ENCODE measurements around the gene PHLDA3. TPM values are rescaled to one million over a fixed set of nuclear protein-coding genes. Genes with fewer than 3 reads are reported as not detected.

PHLDA3 gene
- total RNA-seq, 1 donor from 2014 or later, result 150 TPM

DNA sequence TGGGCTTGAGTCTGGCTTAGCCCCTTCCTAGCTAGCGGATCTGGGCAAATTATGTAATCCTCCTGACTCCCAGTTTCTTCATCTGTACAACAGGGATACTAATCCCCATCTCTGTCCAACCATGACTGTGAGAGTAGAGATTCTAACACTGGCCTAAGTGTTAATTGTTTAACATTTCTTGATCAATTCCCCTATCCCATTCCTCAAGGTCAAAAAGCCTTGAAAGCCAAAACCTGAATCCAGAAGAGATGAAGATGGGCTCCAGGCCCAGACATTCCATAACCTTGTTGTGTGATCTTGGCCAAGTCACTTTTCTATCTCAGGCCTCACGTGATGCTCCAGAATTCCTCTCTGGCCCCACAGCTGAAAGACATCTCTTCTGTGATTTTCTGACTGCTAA lies 18.8 kb upstream of the PHLDA3 start:
- H3K4me3 ChIP-seq (ENCODE audit: insufficient read depth, low read depth, low read length), result no peak overlapping the region
- H3K36me3 ChIP-seq (ENCODE audit: insufficient read depth, low read length), result peaks cover 54% of the 10 kb centered on the region
- H4K20me1 ChIP-seq (ENCODE audit: insufficient read depth, low read length), result peaks cover 91% of the 10 kb centered on the region
- no peaks in the 10 kb centered on the region for H3K9me3 ChIP-seq (ENCODE audit: insufficient read depth, low read depth, low read length)
- H3K4me2 ChIP-seq (ENCODE audit: low read length), result no peak overlapping the region
- Mint-ChIP-seq H3K27ac (ENCODE audit: unreplicated experiment) (peak overlapping the region; percentile 8), H3K4me1 (ENCODE audit: low read depth, unreplicated experiment) (peaks cover 46% of the 10 kb centered on the region), H3K4me3 (ENCODE audit: unreplicated experiment) (no peak overlapping the region), H3K36me3 (ENCODE audit: low read depth, unreplicated experiment) (peaks cover 44% of the 10 kb centered on the region), H3K9me3 (ENCODE audit: unreplicated experiment) (no peaks in the 10 kb centered on the region), H3K27me3 (ENCODE audit: low read depth, unreplicated experiment) (no peaks in the 10 kb centered on the region)
- no peaks in the 10 kb centered on the region for H3K27me3 ChIP-seq (ENCODE audit: insufficient read depth, low read length)
- TF ChIP-seq, protein P1, sequence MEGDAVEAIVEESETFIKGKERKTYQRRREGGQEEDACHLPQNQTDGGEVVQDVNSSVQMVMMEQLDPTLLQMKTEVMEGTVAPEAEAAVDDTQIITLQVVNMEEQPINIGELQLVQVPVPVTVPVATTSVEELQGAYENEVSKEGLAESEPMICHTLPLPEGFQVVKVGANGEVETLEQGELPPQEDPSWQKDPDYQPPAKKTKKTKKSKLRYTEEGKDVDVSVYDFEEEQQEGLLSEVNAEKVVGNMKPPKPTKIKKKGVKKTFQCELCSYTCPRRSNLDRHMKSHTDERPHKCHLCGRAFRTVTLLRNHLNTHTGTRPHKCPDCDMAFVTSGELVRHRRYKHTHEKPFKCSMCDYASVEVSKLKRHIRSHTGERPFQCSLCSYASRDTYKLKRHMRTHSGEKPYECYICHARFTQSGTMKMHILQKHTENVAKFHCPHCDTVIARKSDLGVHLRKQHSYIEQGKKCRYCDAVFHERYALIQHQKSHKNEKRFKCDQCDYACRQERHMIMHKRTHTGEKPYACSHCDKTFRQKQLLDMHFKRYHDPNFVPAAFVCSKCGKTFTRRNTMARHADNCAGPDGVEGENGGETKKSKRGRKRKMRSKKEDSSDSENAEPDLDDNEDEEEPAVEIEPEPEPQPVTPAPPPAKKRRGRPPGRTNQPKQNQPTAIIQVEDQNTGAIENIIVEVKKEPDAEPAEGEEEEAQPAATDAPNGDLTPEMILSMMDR (IDR thresholded peaks at IDR 0.05; ENCODE audit: insufficient read depth, low read depth, low read length), result no peak
- TF ChIP-seq EZH2 (IDR thresholded peaks at IDR 0.05; ENCODE audit: insufficient read depth, low read length), result no peak
- DNase-seq (ENCODE audit: low read depth), result no peak
- H3K79me2 ChIP-seq (ENCODE audit: insufficient read depth, low read length), result peaks cover 38% of the 10 kb centered on the region
- no peak overlapping the region for H3K27ac ChIP-seq (ENCODE audit: low read depth, low read length)
- FAIRE-seq, result no peak
- H2AFZ ChIP-seq (ENCODE audit: low read depth, low read length), result no peak overlapping the region
- peaks cover 40% of the 10 kb centered on the region for H3K4me1 ChIP-seq (ENCODE audit: insufficient read depth, low read length)
- no peak overlapping the region for H3K9ac ChIP-seq (ENCODE audit: low read length)

DNA sequence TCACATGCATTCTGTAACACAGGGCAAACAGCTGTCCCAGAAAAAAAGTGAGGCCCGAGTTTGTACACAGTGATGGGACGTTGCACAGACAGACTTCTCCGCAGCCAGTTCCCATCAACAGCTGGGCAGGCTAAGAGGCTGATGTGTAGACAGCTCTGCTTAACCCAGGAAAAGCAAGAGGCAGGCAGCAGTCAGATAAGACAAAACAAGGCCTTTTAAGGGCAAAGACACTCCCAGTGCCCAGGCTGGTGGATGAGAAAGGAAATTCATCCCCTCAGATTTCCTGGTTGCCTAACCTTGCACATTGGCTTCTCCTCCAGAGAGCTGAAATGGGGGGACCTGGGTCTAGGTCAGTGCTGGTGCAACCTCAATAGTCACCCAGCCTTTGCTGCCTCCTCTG lies 17.2 kb upstream of the PHLDA3 start:
- peaks cover 25% of the 10 kb centered on the region for H3K79me2 ChIP-seq (ENCODE audit: insufficient read depth, low read length)
- Mint-ChIP-seq H3K4me3 (ENCODE audit: unreplicated experiment) (no peak overlapping the region), H3K4me1 (ENCODE audit: low read depth, unreplicated experiment) (peaks cover 45% of the 10 kb centered on the region), H3K27ac (ENCODE audit: unreplicated experiment) (peak overlapping the region; percentile 34), H3K36me3 (ENCODE audit: low read depth, unreplicated experiment) (peaks cover 35% of the 10 kb centered on the region), H3K27me3 (ENCODE audit: low read depth, unreplicated experiment) (no peaks in the 10 kb centered on the region), H3K9me3 (ENCODE audit: unreplicated experiment) (no peaks in the 10 kb centered on the region)
- peaks cover 84% of the 10 kb centered on the region for H4K20me1 ChIP-seq (ENCODE audit: insufficient read depth, low read length)
- no peak for TF ChIP-seq EZH2 (IDR thresholded peaks at IDR 0.05; ENCODE audit: insufficient read depth, low read length)
- TF ChIP-seq, protein P1 (IDR thresholded peaks at IDR 0.05; ENCODE audit: insufficient read depth, low read depth, low read length), result no peak
- no peak overlapping the region for H2AFZ ChIP-seq (ENCODE audit: low read depth, low read length)
- no peak for DNase-seq (ENCODE audit: low read depth)
- H3K27me3 ChIP-seq (ENCODE audit: insufficient read depth, low read length), result no peaks in the 10 kb centered on the region
- H3K4me1 ChIP-seq (ENCODE audit: insufficient read depth, low read length), result peaks cover 40% of the 10 kb centered on the region
- no peak overlapping the region for H3K4me2 ChIP-seq (ENCODE audit: low read length)
- no peak overlapping the region for H3K4me3 ChIP-seq (ENCODE audit: insufficient read depth, low read depth, low read length)
- H3K36me3 ChIP-seq (ENCODE audit: insufficient read depth, low read length), result peaks cover 47% of the 10 kb centered on the region
- FAIRE-seq, result no peak
- no peak overlapping the region for H3K9ac ChIP-seq (ENCODE audit: low read length)
- no peak overlapping the region for H3K27ac ChIP-seq (ENCODE audit: low read depth, low read length)
- no peaks in the 10 kb centered on the region for H3K9me3 ChIP-seq (ENCODE audit: insufficient read depth, low read depth, low read length)

DNA sequence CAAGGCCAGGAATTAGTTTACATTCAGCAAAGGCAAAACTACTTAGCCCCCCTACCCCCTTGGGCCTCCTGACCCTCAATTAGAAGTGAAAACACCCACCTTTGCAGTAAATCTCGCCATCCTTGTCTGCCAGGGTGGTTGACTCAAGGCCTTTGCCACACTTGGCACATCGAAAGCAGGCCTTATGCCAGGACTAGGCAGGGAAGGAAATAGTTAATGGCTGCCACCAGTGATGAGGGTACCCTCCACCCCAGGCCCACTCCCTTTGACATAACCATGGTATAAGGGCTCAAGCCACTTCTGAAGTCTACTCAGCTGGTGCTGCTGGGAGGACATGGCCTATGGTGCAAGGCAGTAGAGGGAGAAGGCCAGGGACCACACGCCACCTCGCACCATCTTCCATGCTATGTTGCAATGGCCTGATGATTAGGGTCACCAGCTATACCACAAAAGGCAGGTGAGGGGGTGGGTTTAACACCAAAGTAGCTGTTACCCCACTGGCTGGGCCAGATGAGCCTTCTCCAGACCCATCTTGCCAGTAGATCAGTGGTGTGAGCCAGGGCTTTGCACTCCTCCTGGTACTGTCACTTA lies 16.3 kb upstream of the PHLDA3 start:
- H3K36me3 ChIP-seq (ENCODE audit: insufficient read depth, low read length), result peaks cover 47% of the 10 kb centered on the region
- Mint-ChIP-seq H3K27ac (ENCODE audit: unreplicated experiment) (no peak overlapping the region), H3K4me1 (ENCODE audit: low read depth, unreplicated experiment) (peaks cover 42% of the 10 kb centered on the region), H3K27me3 (ENCODE audit: low read depth, unreplicated experiment) (no peaks in the 10 kb centered on the region), H3K4me3 (ENCODE audit: unreplicated experiment) (no peak overlapping the region), H3K36me3 (ENCODE audit: low read depth, unreplicated experiment) (peaks cover 29% of the 10 kb centered on the region), H3K9me3 (ENCODE audit: unreplicated experiment) (no peaks in the 10 kb centered on the region)
- H3K4me1 ChIP-seq (ENCODE audit: insufficient read depth, low read length), result peaks cover 39% of the 10 kb centered on the region
- peaks cover 18% of the 10 kb centered on the region for H3K79me2 ChIP-seq (ENCODE audit: insufficient read depth, low read length)
- H3K27me3 ChIP-seq (ENCODE audit: insufficient read depth, low read length), result no peaks in the 10 kb centered on the region
- no peak overlapping the region for H3K4me2 ChIP-seq (ENCODE audit: low read length)
- H3K9me3 ChIP-seq (ENCODE audit: insufficient read depth, low read depth, low read length), result no peaks in the 10 kb centered on the region
- H3K9ac ChIP-seq (ENCODE audit: low read length), result no peak overlapping the region
- TF ChIP-seq, protein P1 (IDR thresholded peaks at IDR 0.05; ENCODE audit: insufficient read depth, low read depth, low read length), result no peak
- TF ChIP-seq EZH2 (IDR thresholded peaks at IDR 0.05; ENCODE audit: insufficient read depth, low read length), result no peak
- H4K20me1 ChIP-seq (ENCODE audit: insufficient read depth, low read length), result peaks cover 76% of the 10 kb centered on the region
- no peak for DNase-seq (ENCODE audit: low read depth)
- H2AFZ ChIP-seq (ENCODE audit: low read depth, low read length), result no peak overlapping the region
- no peak for FAIRE-seq
- no peak overlapping the region for H3K4me3 ChIP-seq (ENCODE audit: insufficient read depth, low read depth, low read length)
- no peak overlapping the region for H3K27ac ChIP-seq (ENCODE audit: low read depth, low read length)

All from astrocyte (in vitro differentiated cells and primary cell).